AG04449 (cell line): ENCODE measurements around the gene OR2C1.

Experiments used
- CTCF ChIA-PET: fragments of 350-600 bp; formaldehyde crosslinking; extraction: SDS; loops from one replicate; lab custom pipeline; 2021; ENCODE audit warnings: antibody characterized with exemption; lab: Yijun Ruan, JAX
- POLR2A ChIA-PET: fragments of 400-600, 350-600 bp; formaldehyde crosslinking; extraction: SDS; loops from one replicate; lab custom pipeline; 2020; ENCODE audit warnings: antibody characterized with exemption, inconsistent platforms; lab: Yijun Ruan, JAX
- DNase-seq: peaks from one replicate; pipeline ENCODE4 v3.0.0-alpha.2; 2010; ENCODE audit warnings: low read depth, low spot score
- H3K4me3 ChIP-seq: 2 replicates; pipeline ENCODE4 v1.5.1; 2011; ENCODE audit warnings: low read depth, mild to moderate bottlenecking, control low read depth, low read length
- TF ChIP-seq, protein P1 (sequence below): IDR thresholded peaks from one replicate; pipeline ENCODE4 v1.5.1; 2011; ENCODE audit warnings: mild to moderate bottlenecking, moderate library complexity, low read length, control low read depth, inconsistent platforms; ENCODE audit not compliant: insufficient read depth; ENCODE audit errors: missing control alignments

Gene OR2C1

DNA sequence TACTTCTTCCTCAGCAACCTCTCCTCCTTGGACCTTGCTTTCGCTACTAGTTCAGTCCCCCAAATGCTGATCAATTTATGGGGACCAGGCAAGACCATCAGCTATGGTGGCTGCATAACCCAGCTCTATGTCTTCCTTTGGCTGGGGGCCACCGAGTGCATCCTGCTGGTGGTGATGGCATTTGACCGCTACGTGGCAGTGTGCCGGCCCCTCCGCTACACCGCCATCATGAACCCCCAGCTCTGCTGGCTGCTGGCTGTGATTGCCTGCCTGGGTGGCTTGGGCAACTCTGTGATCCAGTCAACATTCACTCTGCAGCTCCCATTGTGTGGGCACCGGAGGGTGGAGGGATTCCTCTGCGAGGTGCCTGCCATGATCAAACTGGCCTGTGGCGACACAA is 429 bp downstream of the OR2C1 start:
- ChIA-PET POLR2A (no interaction called here), CTCF (no interaction called here)
- DNase-seq = no peak
- TF ChIP-seq, protein P1, sequence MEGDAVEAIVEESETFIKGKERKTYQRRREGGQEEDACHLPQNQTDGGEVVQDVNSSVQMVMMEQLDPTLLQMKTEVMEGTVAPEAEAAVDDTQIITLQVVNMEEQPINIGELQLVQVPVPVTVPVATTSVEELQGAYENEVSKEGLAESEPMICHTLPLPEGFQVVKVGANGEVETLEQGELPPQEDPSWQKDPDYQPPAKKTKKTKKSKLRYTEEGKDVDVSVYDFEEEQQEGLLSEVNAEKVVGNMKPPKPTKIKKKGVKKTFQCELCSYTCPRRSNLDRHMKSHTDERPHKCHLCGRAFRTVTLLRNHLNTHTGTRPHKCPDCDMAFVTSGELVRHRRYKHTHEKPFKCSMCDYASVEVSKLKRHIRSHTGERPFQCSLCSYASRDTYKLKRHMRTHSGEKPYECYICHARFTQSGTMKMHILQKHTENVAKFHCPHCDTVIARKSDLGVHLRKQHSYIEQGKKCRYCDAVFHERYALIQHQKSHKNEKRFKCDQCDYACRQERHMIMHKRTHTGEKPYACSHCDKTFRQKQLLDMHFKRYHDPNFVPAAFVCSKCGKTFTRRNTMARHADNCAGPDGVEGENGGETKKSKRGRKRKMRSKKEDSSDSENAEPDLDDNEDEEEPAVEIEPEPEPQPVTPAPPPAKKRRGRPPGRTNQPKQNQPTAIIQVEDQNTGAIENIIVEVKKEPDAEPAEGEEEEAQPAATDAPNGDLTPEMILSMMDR = no peak
- no peak overlapping the region for H3K4me3 ChIP-seq

DNA sequence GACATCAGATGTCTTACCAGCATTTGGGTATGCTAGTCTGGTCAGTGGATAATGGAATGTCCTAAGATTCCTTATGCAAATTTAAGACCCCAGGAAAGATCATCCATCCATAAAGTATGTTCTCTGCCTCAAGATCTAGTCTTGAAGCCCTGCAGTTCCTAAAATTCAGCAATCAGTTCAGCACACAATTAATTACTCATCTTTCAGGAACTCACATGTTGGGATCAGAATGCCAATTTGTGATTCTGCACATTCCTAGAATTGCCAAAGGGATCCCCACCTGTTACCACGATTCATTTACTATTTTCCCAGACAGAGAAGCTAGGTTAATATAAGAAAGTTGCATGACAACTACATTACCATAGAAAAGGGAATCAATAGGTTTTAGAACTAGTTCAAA is 3.2 kb downstream of the OR2C1 start:
- ChIA-PET CTCF (no interaction called here), POLR2A (no interaction called here)

DNA sequence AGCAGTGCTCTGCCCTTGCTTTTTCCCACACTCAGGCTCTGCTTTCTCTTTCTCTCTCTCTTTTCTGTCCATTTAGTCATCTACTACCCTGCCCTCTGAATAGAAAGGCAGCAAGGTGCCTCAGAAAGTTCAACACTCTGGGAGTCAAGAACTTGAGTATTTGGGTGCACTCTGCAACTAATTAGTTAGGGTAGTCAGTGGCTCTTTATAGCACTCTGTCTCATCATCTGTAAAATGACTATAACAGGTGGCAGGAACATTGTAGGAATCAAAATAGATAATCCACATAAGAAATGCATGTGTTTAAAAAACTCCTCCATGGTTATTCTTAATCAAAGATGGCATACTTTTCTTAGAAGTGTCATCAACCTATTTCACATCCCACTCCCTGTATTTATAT is 7.2 kb downstream of the OR2C1 start:
- TF ChIP-seq, protein P1 = no peak
- CTCF ChIA-PET = no interaction called here
- no peak for DNase-seq
- POLR2A ChIA-PET = no interaction called here
- H3K4me3 ChIP-seq = no peak overlapping the region

More for the DNA sequence above, 3.2 kb downstream of the OR2C1 start:
- H3K4me3 ChIP-seq = no peak overlapping the region
- TF ChIP-seq, protein P1 = no peak
- DNase-seq = no peak

DNA sequence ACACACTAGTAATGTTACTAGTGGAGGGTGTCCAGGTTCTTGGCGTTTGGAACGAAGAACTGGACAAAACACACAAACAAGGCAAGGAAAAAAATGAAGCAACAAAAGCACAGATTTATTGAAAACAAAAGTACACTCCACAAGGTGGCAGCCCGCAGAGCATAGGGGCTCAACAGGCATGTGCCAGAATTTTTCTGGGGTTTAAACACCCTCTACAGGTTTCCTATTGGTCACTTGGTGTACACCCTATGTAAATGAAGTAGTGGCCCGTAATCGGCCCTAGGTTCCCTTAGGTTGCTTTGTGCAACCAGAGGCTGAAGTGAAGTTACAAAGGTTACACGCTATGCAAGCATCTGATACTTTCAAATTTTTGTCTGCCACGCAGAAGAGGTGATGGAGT is 8.1 kb downstream of the OR2C1 start:
- POLR2A ChIA-PET = no interaction called here
- DNase-seq = no peak
- H3K4me3 ChIP-seq = no peak overlapping the region
- TF ChIP-seq, protein P1 = no peak
- CTCF ChIA-PET = no interaction called here

DNA sequence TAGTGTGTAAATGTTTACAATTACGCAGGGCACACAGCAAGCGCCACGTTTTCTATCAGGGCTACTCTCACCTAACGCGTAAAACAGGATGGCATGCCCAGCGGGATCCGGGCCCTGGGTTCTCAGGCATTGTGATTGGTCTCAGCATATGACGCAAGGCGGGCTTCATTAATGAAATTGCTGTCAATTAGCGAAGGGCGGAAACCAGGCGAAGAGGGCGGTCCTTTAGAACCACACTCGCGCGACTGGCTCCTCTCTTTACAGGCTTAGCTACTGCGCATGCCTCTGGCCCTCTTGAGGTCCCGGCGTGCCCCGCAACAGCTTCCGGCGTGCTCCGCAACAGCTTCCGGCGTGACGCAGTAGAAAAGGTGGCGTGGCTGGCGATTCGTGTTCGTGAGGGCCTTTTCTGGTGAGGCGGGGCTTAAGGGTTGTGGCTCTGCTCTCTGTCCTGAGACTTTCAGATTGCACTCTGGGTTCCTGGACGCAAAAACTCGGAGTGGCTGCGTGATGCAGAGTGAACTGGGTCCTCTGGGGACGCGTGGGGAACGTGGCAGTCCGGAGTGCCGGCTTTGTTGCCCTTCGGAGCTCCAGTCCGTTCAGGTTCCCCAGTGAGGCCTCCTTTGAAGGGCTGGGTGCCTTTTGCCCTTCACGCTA is 9.2 kb downstream of the OR2C1 start:
- POLR2A ChIA-PET = no interaction called here
- H3K4me3 ChIP-seq = peak overlapping the region; percentile 75
- TF ChIP-seq, protein P1 = no peak
- peak; percentile 62 for DNase-seq
- CTCF ChIA-PET = interaction anchor here (1.0 kb wide), 1 partner anchor 10 kb away, joined by 3 read pairs; no protein-coding TSS in a partner anchor

DNA sequence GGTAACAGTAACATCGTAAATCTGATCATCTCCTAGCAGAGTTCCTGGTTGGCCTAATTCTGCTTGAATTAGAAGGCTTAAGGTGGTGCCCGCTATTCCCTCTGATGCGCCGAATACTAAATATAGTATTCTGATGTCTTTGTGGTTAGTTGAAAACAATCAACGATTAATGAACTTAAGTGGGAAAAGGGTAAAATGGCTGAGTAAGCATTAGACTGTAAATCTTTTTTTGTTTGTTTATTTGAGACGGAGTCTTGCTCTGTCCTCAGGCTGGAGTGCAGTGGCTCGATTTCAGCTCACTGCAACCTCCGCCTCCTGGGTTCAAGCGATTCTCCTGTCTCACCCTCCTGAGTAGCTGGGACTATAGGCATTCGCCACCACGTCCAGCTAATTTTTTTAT is 13.4 kb downstream of the OR2C1 start:
- TF ChIP-seq, protein P1 = no peak
- H3K4me3 ChIP-seq = no peak overlapping the region
- CTCF ChIA-PET = no interaction called here
- POLR2A ChIA-PET = no interaction called here
- no peak for DNase-seq
